Measurements from ENCODE around the gene TAS1R3. TPM values are rescaled to one million over a fixed set of nuclear protein-coding genes. Genes with fewer than 3 reads are reported as not detected.

Gene TAS1R3
- total RNA-seq, 3 donors from 2014 or later, result 0.57 to 1.1 (median 0.96) TPM

DNA sequence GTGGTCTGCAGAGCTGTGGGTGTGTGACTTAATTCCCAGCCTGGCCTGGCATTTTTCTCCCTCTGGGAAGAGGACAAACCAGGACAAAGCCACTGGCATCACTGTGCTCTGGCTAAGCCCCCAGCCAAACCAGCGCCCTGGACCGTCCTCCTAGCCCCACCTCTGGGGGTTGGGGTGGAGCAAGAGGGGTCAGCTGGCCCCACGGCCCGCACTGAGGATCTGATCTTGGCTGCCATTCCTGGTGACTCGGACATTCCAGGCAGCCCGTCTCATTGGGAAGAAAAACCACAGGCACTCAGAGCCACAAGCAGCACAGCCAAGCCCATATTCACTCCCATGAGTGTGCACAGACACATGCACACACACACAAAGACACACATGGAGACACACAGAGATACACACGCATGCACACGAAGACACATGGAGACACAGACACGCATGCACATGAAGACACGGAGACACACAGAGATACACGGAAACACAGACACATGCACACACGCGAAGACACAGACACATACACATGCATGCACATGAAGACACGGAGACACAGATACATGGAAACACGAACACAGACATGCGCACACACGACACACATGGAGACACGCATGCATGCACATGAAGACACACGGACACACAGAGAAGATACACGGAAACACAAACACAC is 29.6 kb downstream of the TAS1R3 start:
- H3K9me3 ChIP-seq, result no peaks in the 10 kb centered on the region
- TF ChIP-seq, protein P1, sequence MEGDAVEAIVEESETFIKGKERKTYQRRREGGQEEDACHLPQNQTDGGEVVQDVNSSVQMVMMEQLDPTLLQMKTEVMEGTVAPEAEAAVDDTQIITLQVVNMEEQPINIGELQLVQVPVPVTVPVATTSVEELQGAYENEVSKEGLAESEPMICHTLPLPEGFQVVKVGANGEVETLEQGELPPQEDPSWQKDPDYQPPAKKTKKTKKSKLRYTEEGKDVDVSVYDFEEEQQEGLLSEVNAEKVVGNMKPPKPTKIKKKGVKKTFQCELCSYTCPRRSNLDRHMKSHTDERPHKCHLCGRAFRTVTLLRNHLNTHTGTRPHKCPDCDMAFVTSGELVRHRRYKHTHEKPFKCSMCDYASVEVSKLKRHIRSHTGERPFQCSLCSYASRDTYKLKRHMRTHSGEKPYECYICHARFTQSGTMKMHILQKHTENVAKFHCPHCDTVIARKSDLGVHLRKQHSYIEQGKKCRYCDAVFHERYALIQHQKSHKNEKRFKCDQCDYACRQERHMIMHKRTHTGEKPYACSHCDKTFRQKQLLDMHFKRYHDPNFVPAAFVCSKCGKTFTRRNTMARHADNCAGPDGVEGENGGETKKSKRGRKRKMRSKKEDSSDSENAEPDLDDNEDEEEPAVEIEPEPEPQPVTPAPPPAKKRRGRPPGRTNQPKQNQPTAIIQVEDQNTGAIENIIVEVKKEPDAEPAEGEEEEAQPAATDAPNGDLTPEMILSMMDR (IDR thresholded peaks at IDR 0.05), result no peak
- no peak overlapping the region for H3K4me3 ChIP-seq
- H3K36me3 ChIP-seq (ENCODE audit: low read depth), result no peaks in the 10 kb centered on the region
- peaks cover 3% of the 10 kb centered on the region for H3K4me1 ChIP-seq (ENCODE audit: low read depth)
- DNase-seq, result peak in 2 of 3 donors; percentile 60 to 78
- intact Hi-C loops (cut with DNase I, micrococcal nuclease), result no loop called here
- peak; percentile 39 for ATAC-seq

GRCh38 chr1:1361233-1361981 is 30.3 kb downstream of the TAS1R3 start:
- TF ChIP-seq, protein P1 (IDR thresholded peaks at IDR 0.05), result no peak
- no peak overlapping the region for H3K4me3 ChIP-seq
- no peaks in the 10 kb centered on the region for H3K9me3 ChIP-seq
- intact Hi-C loops (cut with DNase I, micrococcal nuclease), result no loop called here
- H3K4me1 ChIP-seq (ENCODE audit: low read depth), result peaks cover 3% of the 10 kb centered on the region
- DNase-seq, result peak in 2 of 3 donors; percentile 24 to 47
- no peak for ATAC-seq
- H3K36me3 ChIP-seq (ENCODE audit: low read depth), result no peaks in the 10 kb centered on the region

GRCh38 chr1:1361982-1362423 is 30.9 kb downstream of the TAS1R3 start:
- no peaks in the 10 kb centered on the region for H3K36me3 ChIP-seq (ENCODE audit: low read depth)
- H3K4me1 ChIP-seq (ENCODE audit: low read depth), result no peaks in the 10 kb centered on the region
- no peak for ATAC-seq

DNA sequence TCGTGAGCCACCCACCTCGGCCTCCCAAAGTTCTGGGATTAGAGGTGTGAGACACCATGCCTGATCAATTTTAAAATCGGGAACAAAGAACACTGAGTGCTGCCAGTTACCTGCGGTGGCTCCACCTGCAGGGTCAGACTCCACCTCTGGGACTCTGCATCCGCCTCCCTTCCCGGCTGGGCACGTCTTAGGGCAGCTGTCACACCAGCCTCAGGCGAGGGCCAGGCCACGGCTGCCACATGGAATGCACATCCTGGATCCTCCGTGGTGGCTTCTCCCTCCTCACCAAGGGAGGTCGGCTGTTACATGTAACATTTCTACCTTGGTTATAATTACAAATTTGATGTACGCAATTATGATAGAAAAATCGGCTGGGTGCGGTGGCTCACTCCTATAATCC is 33.2 kb downstream of the TAS1R3 start:
- TF ChIP-seq, protein P1 (IDR thresholded peaks at IDR 0.05), result no peak
- no peaks in the 10 kb centered on the region for H3K9me3 ChIP-seq
- DNase-seq (peak in 2 of 3 donors; percentile 43 to 49), ATAC-seq (peak; percentile 77)
- no peak overlapping the region for H3K4me3 ChIP-seq
- intact Hi-C loops (cut with DNase I, micrococcal nuclease), result no loop called here
- H3K36me3 ChIP-seq (ENCODE audit: low read depth), result no peaks in the 10 kb centered on the region
- H3K4me1 ChIP-seq (ENCODE audit: low read depth), result no peaks in the 10 kb centered on the region

More at GRCh38 chr1:1361982-1362423, 30.9 kb downstream of the TAS1R3 start:
- TF ChIP-seq, protein P1 (IDR thresholded peaks at IDR 0.05), result no peak
- DNase-seq, result peak in 2 of 3 donors; percentile 29 to 47
- intact Hi-C loops (cut with DNase I, micrococcal nuclease), result no loop called here
- Histone ChIP-seq H3K9me3 (no peaks in the 10 kb centered on the region), H3K4me3 (no peak overlapping the region)

DNA sequence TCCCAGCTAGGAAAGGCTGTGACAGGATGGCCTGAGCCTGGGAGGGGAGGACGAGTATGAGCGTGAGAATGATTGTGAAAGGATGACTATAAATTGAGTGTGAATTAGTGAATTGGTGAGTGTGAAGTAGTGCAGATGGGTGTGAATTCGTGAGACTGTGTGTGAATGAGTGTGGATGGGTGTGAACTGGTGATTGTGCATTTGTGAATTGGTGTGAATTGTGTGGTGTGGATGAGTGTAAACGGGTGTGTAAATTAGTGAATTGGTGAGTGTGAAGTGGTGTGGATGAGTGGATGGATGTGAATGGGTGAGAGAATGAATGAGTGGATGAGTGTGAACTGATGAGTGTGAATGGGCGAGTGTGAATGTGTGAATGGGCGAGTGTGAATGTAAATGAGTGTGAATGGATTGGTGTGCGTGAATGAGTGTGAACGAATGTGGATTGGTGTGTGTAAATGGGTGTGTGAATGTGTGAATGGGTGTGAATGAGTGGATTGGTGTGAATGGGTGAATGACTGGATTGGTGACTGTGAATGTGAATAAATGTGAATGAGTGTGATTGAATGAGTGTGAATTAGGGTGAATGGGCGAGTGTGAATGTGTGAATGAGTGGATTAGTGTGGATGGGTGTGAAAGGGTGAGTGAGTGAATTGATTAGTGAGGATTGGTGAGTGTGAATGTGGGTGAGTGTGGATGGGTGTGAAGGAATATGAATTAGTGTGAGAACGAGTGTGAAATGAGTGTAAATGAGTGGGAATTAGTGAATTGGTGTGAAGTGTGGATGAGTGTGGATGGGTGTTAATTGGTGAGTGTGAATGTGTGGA is 35.0 kb downstream of the TAS1R3 start:
- Histone ChIP-seq H3K36me3 (ENCODE audit: low read depth) (no peaks in the 10 kb centered on the region), H3K9me3 (no peaks in the 10 kb centered on the region), H3K4me1 (ENCODE audit: low read depth) (no peaks in the 10 kb centered on the region), H3K4me3 (no peak overlapping the region)
- intact Hi-C loops (cut with DNase I, micrococcal nuclease), result no loop called here
- ATAC-seq (no peak), DNase-seq (no peak)
- TF ChIP-seq, protein P1 (IDR thresholded peaks at IDR 0.05), result no peak

All from mucosa of descending colon (tissue), 3 donors.